Measurements from ENCODE around the gene SMIM14.

DNA sequence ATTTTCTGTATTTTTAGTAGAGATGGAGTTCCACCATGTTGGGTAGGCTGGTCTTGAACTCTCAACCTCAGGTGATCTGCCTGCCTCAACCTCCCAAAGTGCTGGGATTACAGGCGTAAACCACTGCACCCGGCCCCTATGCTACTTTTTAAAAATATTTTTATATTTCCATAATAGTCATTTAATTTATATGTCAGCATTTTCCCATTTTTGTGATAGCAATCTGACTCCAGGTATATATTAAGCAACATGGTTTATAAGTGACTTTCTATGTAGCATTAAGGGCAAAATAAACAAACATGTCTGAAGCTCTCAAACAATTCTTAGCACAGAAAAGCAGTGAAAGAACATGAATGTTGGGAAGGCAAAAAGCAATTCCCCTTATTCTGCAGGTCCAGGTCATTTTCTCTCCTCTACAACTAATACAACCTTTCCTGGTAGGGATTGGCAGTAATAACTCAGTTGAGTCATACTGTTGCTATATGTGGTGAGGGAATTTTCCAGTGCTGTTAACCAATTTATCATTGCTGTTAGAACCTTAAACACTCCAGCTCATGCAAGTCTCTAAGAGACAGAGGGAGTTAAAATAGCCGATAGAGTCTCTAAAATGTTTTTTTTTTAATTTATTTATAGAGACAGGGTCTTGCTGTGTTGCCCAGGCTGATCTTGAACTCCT is 24.0 kb downstream of the SMIM14 start:
- TF ChIP-seq, protein P1, sequence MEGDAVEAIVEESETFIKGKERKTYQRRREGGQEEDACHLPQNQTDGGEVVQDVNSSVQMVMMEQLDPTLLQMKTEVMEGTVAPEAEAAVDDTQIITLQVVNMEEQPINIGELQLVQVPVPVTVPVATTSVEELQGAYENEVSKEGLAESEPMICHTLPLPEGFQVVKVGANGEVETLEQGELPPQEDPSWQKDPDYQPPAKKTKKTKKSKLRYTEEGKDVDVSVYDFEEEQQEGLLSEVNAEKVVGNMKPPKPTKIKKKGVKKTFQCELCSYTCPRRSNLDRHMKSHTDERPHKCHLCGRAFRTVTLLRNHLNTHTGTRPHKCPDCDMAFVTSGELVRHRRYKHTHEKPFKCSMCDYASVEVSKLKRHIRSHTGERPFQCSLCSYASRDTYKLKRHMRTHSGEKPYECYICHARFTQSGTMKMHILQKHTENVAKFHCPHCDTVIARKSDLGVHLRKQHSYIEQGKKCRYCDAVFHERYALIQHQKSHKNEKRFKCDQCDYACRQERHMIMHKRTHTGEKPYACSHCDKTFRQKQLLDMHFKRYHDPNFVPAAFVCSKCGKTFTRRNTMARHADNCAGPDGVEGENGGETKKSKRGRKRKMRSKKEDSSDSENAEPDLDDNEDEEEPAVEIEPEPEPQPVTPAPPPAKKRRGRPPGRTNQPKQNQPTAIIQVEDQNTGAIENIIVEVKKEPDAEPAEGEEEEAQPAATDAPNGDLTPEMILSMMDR (conservative IDR thresholded peaks at IDR 0.05 in 1 of 2, IDR thresholded peaks at IDR 0.05 in 1 of 2; ENCODE audit: extremely low read depth in 1 of 2, insufficient read depth in 1 of 2, low read depth in 1 of 2, low read length in 2 of 2): no peak
- TF ChIP-seq EZH2 (IDR thresholded peaks at IDR 0.05; ENCODE audit: borderline replicate concordance, low read length): no peak

All from mammary epithelial cell (primary cell).